ENCODE measurements around the gene EXOC3L1. TPM values are rescaled to one million over a fixed set of nuclear protein-coding genes. Genes with fewer than 3 reads are reported as not detected.

Gene EXOC3L1
- total and polyA plus RNA-seq, 11 donors: 1.9 to 9.1 (median 3.2) TPM

DNA sequence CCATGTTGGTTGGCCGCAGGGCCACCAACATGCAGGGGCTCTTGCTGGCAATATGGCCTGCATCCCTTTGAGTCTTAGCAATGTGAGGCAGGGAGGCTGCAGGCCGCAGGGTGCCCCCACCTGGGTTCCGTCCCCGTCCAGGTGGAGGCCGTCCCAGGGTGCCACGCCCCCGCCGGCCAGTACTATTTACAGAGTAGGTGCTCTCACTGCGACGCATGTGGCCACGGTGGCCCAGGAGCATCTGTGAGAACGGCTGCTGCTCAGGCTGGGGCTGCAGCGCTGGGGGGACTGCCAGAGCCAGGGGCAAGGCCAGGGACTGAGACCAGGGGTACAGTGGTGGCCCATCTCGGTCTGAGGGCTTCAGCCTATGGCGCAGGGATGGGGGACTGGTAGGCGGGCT is 9.8 kb downstream of the EXOC3L1 start:
- 93 to 97% (median 95%) methylated on average over 9 to 16 of the region's 16 CpGs for WGBS, 4 donors
- peaks cover 0 to 9% (median 0%) of the 10 kb centered on the region in 9 donors for H3K36me3 ChIP-seq
- intact Hi-C loops (cut with DNase I): loop anchor here in 3 of 10 donors (10.0 kb wide), 1 partner anchor 205 kb away; no protein-coding TSS in a partner anchor
- no peaks in the 10 kb centered on the region for H3K27me3 ChIP-seq
- H3K4me1 ChIP-seq: peaks cover 0 to 54% (median 30%) of the 10 kb centered on the region in 12 donors
- H3K27ac ChIP-seq: no peak overlapping the region
- no peak for ATAC-seq
- no peak for DNase-seq
- no peaks in the 10 kb centered on the region for H3K9me3 ChIP-seq
- no peak overlapping the region for H3K4me3 ChIP-seq
- TF ChIP-seq, protein P1, sequence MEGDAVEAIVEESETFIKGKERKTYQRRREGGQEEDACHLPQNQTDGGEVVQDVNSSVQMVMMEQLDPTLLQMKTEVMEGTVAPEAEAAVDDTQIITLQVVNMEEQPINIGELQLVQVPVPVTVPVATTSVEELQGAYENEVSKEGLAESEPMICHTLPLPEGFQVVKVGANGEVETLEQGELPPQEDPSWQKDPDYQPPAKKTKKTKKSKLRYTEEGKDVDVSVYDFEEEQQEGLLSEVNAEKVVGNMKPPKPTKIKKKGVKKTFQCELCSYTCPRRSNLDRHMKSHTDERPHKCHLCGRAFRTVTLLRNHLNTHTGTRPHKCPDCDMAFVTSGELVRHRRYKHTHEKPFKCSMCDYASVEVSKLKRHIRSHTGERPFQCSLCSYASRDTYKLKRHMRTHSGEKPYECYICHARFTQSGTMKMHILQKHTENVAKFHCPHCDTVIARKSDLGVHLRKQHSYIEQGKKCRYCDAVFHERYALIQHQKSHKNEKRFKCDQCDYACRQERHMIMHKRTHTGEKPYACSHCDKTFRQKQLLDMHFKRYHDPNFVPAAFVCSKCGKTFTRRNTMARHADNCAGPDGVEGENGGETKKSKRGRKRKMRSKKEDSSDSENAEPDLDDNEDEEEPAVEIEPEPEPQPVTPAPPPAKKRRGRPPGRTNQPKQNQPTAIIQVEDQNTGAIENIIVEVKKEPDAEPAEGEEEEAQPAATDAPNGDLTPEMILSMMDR (IDR thresholded peaks at IDR 0.05): no peak
- no peak for TF ChIP-seq POLR2A (IDR thresholded peaks at IDR 0.05)

DNA sequence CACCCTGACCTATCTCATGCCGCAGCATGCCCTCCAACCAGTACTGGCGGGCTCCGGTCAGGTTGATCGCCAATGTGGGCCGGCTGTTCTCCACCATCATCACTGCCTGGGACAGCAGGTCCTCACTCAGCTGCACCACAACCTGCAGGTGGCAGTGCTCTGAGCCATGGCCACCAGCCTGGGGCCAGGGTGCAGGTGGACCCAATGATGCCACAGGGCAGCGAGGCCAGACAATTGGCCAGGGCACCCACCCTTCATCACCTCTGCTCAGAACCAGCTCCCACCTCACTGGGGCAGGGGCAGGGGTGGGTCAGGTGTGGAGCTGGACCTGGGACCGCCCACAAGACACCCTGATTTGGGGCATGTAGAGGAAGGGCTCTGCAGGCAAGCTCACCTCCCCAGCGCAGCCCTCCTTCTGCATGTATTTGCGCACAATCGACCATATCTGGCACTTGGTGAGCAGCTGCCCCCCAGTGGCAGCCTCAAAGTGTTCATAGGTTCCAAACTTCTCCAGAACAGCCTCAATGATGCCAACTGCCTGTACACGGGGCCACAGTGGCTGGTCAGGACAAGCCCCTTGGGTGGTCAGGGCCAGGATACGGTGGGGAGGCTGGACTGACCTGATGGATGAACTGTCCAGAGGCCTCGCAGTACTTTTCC is 10.4 kb downstream of the EXOC3L1 start:
- intact Hi-C loops (cut with DNase I): loop anchor here in 3 of 10 donors (10.0 kb wide), 2 partner anchors 65 to 205 kb away; no protein-coding TSS in a partner anchor
- H3K27me3 ChIP-seq: peaks cover 0 to 2% (median 0%) of the 10 kb centered on the region in 9 donors
- H3K4me3 ChIP-seq: no peak overlapping the region
- peaks cover 0 to 13% (median 0%) of the 10 kb centered on the region in 9 donors for H3K36me3 ChIP-seq
- ATAC-seq (no peak), DNase-seq (no peak)
- TF ChIP-seq, protein P1 (IDR thresholded peaks at IDR 0.05): no peak
- no peak for TF ChIP-seq POLR2A (IDR thresholded peaks at IDR 0.05)
- no peak overlapping the region for H3K27ac ChIP-seq
- WGBS, 4 donors: 86 to 97% (median 93%) methylated on average over 6 to 13 of the region's 13 CpGs
- H3K9me3 ChIP-seq: no peaks in the 10 kb centered on the region
- H3K4me1 ChIP-seq: peaks cover 5 to 54% (median 30%) of the 10 kb centered on the region in 12 donors

DNA sequence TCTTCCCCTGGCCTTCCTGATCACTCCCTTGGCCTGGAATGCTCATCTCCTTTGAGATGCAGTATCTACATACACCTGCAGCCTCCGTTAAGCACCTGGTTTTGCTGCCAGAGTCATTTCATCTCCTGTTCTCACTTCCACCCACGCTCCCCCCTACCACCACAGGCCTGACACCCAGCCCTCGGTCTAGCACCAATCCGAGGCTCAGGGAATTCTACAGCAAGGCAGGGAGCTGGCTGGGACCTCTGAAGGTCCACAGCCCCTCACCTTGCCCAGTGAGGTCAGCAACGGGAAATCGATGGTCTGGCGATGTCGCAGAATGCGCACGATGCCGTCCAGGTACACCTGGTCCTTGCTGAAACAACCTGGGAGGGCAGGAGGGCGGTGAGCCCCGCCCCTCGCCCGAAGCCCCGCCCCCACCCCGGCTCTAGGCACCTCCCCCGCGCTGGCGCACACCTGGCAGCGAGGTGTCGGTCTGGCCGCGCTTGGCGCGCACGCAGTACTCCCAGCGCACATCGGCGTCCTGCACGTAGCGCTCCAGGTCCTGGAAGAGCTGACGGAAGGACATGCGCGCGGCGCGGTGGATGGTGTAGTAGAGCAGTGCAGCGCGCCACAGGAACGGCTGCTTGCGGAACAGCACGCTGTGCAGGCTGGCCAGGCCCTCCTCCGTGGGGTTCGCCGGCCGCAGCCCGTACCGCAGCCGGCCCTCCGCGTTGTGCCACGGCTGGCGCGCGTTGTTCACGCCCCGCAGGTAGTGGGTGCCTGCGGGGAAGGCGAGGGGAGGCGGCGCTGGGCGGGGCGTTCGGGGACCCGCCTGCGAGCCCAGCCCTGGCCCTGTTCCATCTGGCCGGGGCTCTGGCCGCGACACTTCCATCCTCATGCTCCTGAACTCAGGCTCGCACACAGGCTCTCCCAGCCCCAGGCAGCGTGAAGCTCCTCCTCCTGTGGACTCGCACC is 11.9 kb downstream of the EXOC3L1 start:
- H3K36me3 ChIP-seq: peaks cover 0 to 13% (median 0%) of the 10 kb centered on the region in 9 donors
- ATAC-seq (peak in 3 of 4 donors; percentile 23 to 42 (median 38)), DNase-seq (peak in 2 of 5 donors; percentile 70 to 71)
- TF ChIP-seq POLR2A (IDR thresholded peaks at IDR 0.05): no peak
- TF ChIP-seq, protein P1 (IDR thresholded peaks at IDR 0.05): no peak
- WGBS, 4 donors: 6 to 30% (median 17%) methylated on average over 16 to 73 of the region's 73 CpGs
- intact Hi-C loops (cut with DNase I): loop anchor here in 1 of 10 donors (10.0 kb wide), 1 partner anchor 63 kb away; no protein-coding TSS in a partner anchor
- peaks cover 0 to 4% (median 0%) of the 10 kb centered on the region in 9 donors for H3K27me3 ChIP-seq
- peak overlapping the region; percentile 10 to 63 (median 50) for H3K4me3 ChIP-seq
- peak overlapping the region in 8 of 12 donors; percentile 6 to 77 (median 41) for H3K27ac ChIP-seq
- H3K4me1 ChIP-seq: peaks cover 5 to 61% (median 36%) of the 10 kb centered on the region in 12 donors
- H3K9me3 ChIP-seq: no peaks in the 10 kb centered on the region
